GM18909 (cell line): ENCODE results near the gene JTB.

Experiments
- ATAC-seq: cut with Tn5 transposase; IDR thresholded peaks from one replicate; pipeline ENCODE4 v1.9.1; 2021; ENCODE audit warnings: mild to moderate bottlenecking; ENCODE audit not compliant: unreplicated experiment, poor library complexity

JTB gene

DNA sequence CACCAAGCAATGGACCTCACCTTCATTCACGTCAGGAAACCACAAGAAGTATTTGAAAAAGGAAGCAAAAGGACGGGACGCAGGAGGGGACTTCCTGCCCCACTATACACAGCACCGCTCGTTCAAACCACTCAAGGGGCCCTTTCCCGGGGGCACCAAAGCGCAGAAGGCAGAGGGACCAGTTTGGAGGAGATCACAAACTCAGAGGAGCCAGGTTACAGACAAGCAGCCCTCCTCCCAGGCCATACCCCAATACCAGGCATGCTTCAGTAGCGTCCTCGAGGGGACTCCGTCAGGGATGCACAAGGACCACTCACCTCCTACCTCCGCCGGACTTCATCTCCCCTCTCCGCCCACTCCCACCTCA is 19.7 kb downstream of the JTB start:
- ATAC-seq: peak; percentile 24

DNA sequence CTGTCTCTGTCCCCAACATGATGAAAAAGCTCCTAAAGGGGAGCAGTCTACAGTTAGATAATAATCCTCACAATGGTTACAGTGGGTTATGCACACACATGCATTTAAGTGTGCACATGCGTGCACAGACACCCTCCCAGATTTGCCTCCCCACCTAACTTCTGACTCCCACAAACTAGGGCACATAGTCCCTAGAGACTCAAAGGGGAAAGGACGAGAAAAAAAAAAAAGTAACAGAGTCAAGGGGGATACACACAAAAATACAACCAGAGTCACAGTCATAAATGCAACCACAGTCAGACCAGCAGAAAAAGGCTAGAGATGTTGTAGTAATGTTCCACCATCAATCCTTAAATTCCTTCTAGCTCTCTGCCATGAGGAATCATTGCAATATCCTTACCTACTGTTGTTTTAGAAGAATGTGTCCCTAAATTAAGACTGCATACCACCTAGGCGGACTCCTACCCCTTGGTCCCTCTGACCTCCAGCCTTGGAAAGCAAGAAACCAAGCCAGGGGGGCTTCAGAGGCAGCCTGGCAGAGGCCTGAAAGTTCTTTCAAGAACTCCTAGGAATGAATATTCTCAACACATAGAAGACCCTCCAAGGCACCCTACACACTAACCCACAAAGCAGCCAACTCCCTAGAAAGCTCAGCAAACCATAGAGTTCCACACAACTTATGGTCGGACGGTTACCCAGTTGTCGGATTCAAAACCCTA is 20.3 kb downstream of the JTB start:
- no peak for ATAC-seq

DNA sequence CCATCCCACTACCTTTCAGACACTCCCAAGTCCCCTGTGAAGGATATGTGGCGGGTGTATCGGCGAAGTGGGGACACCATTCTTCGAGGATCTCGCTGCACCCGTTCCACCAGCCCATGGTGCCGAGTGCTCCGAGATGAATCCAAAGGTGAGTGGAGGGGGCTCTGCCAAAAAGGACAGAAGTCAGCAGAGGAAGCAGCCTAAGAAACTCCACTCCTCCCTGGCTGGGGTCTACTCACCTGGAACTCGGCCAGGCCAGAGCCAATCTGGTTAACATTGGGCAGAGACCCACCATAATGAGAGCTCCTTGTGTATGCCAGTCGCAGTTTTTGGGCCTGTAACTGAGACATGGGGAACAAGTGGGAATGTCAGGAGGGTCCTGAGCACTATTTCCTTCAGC is 22.6 kb downstream of the JTB start:
- ATAC-seq: no peak

DNA sequence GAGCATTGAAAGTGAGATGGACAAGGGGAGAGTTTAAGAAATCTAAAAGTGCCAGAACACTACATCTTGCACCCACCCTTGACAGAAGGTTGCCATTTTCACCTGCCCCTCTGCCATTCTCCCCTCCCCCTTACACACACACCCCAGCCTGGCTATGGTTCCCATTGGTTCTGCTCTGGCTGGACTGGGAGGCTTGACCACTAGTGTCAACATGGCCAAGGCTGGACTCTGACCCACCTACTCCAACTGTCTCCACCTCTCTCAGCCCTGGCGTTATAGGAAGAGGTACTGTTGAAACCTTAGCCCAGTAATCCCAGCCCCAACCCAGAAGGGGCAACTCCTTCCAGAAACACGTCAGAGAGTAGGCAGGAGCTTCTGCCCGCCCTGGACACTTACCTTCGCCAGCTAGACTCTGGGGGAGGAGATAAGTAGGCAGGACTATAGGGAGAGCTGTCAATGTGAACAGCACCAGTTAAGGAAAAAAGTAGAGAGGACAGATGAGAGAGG is 23.6 kb downstream of the JTB start:
- ATAC-seq: no peak

DNA sequence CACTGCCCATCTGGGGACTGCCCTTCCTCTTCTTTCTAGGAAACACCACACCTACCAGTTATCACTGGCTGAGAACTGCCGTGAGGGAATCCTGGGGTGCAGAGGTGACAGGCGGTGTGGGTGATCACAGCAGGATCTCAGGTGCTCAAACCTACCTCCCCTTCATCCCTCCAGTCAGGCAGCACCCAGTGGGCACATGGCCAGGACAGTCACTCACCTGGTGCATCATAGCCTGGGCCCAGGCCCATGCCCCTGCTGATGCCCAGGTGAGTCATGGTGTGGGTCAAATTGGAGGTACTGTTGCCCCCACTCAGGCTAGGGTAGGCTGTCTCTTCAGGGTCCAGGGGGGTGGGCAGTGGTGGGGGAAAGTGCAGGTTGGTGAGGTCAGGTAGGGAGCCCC is 25.7 kb downstream of the JTB start:
- ATAC-seq: no peak

DNA sequence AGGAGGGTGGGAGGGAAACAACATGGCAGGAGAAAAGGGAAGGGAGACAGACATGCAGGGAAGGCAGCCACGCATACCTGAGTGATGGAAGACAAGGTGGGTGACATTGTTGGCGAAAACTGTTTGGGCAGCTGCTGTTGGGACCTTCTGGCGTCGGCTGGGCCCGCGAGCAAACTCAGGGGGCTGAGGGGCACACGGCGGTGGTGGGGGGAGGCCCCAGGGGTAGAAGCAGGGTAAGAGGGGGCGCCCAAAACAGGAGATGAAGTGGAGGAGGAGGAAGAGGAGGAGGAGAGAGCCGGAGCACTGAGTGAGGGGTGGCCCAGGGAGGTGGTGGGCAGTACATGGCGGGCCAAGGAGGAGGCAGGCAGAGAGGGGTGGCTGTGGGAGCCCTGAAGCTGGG is 26.3 kb downstream of the JTB start:
- no peak for ATAC-seq

DNA sequence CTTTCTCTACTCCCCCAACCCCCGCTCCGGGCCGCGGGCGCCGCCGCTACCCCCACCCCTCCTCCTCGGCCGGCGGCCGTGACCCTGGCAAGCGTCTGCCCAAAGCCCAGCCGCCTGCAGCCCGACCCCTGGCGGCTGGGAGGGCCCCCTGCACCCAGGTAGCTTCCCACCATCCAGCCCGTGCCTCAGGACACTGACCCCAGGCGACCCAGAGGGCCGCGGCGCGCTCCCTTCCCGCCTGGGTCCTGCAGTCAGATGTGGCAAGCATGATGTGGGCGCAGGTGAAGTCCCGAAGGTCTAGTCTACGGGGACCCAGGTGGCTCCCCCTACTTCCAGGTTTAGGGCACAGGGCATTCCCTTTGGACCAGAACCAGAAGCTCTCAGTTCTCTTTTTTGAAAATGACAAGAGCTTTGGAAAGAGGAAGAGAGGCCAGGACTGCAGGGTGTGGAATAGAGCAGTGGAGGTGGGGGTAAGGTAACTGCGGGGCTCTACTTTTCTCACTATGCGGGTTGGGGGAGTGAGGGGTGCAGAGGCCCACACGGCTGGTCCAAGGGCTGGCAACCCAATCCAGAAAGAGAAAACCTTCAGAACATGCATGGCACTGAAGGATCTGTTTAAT is 30.7 kb downstream of the JTB start, which contains the start of gene DENND4B:
DENND4B (minus strand) TSS at position 97 of the 620 bp plus-strand sequence. CDS start 2,344 bp downstream, outside the sequence.
- peak; percentile 67 for ATAC-seq

DNA sequence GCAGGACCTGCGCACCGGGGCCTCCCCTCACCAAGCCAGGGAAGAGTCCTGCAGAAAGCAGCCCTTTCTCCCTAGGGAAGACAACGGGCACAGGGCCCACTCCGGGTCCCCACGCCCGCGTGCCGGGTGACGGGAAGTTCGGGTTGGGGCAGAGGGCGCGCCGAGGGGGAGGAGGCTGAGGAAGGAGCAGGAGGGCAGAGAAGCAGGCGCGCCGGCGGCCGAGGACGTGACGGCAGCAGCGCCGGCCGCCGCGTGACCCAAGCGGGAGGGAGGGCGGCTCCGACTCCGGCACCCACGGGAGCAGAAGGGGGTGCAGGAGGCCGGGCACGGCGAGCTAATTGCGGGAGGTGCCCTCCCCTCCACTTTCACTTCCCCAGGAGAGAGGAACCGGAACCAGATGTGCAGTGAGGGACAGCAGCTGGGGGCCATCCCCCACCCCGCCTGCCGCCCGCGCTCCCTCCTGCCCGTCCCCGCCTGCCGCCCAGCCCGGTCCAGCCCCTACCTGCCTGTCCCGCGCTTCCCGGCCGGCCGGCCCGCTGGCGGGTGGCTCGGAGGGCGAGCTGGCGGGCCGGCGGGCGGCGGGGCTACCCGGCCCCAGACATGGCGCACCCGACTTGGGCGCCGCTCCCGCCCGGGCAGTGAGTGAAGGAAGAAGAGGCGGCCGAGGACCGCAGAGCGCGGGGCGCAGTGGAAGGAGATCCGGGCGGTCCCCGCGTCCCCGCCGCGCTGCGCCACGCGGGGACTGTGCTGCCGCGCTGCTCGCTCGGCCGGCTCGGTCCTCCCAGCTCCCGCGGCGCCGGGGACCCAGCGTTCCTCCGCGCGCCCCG is 31.5 kb downstream of the JTB start:
- peak; percentile 64 for ATAC-seq

DNA sequence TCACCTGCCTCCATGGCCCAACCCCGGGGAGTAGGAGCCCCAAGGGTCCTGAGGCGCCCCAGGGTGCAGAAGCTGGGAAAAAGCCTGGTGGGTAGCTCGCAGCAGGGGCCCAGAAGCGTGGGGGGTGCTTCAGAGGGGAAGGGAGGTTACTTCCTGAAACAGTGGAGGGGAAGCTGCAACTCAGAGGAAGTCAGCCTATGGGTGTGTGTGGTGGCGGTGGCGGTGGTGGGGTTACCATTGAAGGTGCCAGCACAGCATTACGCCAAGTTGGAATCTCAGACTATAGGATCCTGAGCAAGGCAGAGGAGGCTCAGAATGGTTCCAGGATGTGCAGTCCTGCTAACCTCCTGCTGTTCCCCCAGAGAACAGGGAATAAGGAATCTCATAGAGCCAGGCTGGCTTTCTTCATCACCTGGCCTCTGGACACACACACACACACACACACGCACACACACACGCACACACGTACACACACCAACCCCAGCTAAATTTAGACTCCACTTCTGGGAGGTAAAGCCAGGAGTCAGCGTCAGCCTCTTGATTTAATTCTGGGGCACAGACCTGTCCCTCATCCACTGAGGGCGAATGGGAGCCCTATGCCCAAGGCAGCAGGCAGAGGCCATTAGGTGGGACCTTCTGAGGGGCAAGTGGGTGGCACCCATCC is 32.2 kb downstream of the JTB start:
- peak; percentile 27 for ATAC-seq

DNA sequence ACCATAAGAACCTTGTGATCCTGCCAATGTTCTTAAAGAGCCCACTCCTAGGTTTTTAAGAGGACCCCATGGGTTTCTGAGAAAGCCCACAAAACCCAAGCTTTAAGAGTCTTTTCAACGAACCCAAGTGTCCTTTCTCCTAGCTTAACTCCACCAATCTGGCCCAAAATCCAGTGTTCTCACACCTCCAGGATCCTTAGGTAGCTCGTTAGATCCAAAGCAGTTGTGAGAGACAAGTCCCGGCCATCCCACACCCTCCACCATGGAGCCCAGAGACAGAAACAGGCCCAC is 32.7 kb downstream of the JTB start:
- no peak for ATAC-seq

DNA sequence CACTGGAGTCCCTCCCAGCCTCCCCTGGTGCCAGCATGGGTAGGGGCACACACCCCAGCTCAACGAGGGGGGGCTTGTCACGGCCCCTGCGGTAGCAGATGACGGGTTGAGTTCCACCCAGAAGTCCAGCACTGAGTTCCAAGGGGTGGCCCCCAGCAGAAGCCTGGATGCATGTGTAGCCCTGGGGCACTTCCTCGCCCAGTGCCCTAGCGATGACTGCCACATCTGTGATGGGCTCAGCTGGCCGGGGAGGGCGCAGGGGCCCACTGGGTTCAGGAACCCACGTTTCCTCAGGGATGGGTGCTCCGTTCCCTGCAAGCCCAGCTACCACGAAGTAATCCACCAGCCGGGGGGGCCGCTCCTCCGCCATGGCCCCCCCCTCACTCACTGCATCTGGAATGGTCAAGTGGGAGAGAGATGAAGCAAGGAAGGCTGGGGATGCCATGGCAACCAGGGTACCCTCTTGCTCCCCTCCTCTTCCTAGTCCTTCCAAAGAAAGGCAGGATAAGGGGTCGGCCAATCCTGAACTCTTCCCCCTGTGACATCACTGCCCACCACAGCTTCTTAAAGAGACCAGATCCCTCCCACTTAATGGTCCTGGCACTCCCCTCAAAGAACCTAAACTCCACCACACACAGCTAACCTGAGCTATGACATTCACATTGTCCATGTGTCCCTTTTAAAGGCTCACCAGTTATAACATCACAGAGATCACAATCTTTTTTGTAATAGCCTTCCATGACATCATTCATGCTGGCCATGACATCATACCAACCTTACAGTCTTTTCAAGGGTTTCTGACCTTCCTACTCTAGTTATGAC is 33.3 kb downstream of the JTB start:
- no peak for ATAC-seq

DNA sequence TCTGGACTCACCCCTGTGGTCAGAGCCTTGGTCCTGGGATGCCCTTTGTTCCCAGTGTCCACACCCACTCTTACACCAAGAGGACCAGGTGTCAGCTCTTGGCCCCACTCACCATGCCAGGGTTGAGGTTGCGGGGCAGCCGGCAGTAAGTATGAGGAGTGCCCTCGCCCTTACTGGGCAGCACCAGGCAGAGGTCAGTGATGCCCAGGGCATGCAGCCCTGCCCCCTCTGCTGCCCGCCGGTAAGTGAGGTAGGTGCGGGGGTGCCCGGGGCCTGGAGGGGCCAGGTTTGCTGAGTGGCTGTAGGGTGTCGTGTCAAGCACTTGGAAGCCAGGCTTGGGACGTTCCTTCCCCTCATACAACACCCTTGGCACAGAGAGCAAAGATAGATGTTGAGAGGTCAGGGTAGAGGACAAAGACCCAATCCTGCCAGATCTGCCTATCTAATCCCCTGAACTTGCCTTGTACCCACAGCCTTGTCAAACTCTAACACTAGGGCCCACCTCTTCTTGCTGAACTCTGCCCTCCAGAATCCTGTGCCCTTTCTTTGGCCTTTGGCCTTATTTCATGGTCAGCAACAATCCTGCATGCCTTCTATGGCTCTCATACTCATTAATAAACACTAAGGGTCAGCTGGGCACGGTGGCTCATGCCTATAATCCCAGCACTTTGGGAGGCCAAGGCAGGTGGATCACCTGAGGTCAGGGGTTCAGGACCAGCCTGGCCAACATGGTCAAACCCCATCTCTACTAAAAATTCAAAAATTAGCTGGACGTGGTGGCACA is 34.5 kb downstream of the JTB start:
- ATAC-seq: no peak

DNA sequence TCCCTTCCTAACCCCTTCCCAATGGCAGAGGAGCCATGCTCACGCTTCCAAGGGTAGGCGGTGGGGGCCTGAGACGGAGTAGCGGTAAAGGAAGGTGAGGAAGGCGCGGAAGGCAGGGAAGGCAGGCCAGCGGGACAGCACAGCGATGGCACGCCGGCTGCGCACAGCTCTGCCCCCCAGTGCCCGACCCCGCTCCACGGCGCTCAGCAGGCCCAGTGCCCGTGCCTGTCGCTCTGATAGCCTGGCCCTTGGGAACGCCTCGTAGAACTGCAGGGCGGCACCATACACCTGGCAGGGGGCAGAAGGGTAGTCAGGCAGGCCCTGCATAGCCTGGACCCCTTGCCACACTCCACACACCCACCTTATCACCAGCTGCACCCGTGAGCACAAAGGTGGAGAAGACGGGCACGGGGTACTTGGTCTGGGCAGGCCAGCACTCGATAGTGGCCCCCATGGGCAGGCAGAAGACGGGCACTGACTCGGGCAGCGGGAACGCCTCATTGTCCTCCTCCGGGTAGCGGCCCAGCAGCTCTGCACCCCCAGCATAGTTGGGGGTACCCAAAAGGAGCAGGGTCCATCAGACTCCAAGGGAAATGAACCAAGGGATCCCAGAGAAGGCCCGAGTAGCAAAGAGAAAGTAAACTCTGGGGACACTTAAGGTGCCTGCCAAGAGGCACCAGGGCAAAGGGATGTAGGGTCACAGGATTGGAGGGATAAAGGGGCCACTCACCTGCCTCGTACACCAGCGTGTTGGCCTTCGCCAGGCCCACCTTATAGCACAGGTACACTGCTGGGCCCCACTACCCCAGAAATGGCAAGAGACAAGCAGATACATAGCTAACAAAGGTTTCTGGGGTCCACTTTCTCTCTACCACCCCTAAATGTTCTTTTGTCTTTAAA is 35.4 kb downstream of the JTB start:
- ATAC-seq: no peak

DNA sequence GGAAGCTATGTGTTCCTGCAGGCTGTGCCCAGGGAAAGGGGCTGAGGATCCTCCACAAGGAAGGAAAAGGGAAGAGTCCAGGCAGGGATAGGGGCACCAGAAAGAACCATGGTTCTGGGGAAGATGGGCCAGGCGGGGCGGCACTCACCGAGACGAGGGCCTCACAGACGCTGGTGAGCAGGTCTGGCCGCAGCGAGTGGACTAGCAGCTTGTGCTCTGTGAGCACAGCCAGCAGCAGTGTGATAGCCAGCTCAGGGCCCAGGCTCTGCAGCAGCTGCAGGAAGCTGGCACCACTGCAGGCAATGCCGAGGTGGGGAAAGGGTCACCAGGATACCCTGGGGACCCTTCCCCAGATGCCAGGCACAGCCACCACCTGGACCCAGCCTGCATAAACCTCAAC is 36.7 kb downstream of the JTB start:
- no peak for ATAC-seq

DNA sequence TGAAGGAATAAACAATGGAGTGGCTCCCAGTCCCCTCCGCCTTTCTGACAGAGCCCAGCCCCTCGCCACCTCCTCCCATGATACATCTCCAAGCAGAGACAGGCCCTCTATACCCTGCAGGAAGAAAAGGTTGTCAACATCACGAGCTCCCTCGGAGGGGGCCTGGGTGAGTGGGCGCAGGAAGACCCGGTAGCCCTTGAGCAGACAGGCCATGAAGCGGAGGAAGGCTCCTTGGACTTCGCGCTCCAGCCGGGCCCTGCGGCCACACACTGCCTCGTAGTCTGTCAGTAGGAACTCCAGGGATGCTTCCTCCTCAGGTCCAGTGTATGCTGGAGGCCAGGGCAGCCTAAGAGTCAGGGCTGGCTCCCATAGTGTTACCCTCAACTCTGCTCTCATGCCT is 38.0 kb downstream of the JTB start:
- ATAC-seq: no peak

DNA sequence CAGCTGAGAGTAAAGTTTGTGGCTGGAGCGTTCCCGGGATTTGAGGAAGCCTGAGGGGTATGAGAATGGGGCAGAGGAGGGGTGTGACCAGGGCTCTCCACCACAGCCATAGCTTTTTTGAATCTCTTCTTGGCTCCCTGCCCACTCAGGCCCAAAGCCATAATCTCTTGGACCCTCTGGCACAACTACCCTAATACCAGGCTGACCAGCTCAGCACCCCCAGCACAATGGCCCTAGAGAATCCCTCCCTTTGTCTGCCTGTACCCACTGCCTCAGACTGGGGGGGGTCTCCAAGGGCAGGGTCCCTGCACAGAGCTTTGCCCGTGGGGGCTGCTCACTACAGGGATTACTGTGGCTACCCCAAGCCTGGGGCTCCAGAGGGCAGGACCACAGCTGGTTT is 38.5 kb downstream of the JTB start:
- no peak for ATAC-seq

DNA sequence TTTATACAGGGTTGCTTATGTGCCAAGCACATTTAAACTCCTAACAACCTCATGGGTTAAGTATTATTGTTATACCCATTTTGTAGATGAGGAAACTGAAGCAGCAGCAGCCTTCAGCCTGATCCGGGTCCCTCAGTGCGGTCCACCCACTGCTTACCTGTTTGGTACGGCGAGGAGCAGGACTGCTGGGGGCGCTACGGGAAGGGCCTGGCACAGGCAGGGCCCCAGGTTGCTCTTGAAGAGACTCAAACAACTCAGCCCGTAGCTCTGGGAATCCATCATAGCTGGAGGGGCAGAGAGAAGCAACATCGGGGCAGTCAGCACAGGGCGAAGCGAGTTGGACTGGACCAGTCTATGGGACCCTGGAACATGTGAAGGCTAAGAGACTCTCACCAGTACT is 40.1 kb downstream of the JTB start:
- no peak for ATAC-seq
